ENCODE measurements around the gene LTB4R2.

LTB4R2 gene

DNA sequence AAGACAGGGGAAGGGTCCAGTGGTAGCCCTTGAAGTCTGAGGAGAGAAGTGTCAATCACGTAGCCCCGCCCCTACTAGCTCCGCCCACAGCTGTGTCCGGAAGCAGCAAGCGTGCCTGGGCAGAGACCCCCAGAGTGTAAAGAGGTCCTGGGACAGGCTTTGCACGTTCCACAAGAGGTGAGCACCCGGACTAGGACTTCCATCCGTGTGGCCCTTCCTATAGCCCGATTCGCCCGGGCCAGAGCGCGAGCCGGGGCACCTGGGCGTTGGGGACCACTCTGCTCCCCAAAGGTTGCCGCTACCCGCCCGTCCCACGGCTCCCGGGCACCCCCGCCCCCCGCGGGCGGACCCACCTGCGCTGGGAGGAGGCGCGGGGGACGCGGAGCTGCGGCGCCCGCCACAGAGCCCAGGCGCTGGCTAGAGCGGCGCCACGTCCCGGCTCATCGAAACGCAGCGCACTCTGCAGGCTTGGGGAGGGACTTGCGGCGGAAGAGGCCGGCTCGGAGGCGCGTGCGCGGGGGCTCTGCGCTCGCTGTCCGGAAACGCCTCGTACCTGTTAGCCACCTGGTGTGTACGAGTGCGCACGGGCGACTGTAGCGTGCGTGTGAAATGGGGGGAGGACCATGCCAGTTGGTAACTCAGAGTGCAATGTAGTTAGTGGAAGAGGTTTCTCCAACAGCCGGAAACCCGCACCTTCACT is 38.7 kb upstream of the LTB4R2 start, which contains the start of gene RABGGTA:
Gene RABGGTA, minus strand, starts transcription at position 464 of the 700 bp plus-strand sequence. CDS start 482 bp downstream, outside the sequence.
- ATAC-seq, result peak; percentile 99
- TF ChIP-seq, protein P1, sequence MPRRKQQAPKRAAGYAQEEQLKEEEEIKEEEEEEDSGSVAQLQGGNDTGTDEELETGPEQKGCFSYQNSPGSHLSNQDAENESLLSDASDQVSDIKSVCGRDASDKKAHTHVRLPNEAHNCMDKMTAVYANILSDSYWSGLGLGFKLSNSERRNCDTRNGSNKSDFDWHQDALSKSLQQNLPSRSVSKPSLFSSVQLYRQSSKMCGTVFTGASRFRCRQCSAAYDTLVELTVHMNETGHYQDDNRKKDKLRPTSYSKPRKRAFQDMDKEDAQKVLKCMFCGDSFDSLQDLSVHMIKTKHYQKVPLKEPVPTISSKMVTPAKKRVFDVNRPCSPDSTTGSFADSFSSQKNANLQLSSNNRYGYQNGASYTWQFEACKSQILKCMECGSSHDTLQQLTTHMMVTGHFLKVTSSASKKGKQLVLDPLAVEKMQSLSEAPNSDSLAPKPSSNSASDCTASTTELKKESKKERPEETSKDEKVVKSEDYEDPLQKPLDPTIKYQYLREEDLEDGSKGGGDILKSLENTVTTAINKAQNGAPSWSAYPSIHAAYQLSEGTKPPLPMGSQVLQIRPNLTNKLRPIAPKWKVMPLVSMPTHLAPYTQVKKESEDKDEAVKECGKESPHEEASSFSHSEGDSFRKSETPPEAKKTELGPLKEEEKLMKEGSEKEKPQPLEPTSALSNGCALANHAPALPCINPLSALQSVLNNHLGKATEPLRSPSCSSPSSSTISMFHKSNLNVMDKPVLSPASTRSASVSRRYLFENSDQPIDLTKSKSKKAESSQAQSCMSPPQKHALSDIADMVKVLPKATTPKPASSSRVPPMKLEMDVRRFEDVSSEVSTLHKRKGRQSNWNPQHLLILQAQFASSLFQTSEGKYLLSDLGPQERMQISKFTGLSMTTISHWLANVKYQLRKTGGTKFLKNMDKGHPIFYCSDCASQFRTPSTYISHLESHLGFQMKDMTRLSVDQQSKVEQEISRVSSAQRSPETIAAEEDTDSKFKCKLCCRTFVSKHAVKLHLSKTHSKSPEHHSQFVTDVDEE (CRISPR knock-in tag; IDR thresholded peaks at IDR 0.05), result 0 out of 2 replicates have a peak, but pooled peaks have one; percentile 3
- TF ChIP-seq, protein P2, sequence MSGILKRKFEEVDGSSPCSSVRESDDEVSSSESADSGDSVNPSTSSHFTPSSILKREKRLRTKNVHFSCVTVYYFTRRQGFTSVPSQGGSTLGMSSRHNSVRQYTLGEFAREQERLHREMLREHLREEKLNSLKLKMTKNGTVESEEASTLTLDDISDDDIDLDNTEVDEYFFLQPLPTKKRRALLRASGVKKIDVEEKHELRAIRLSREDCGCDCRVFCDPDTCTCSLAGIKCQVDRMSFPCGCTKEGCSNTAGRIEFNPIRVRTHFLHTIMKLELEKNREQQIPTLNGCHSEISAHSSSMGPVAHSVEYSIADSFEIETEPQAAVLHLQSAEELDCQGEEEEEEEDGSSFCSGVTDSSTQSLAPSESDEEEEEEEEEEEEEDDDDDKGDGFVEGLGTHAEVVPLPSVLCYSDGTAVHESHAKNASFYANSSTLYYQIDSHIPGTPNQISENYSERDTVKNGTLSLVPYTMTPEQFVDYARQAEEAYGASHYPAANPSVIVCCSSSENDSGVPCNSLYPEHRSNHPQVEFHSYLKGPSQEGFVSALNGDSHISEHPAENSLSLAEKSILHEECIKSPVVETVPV (CRISPR knock-in tag; IDR thresholded peaks at IDR 0.05), result no peak
- TF ChIP-seq ZFP3 (CRISPR knock-in tag; IDR thresholded peaks at IDR 0.05) (0 out of 2 replicates have a peak, but pooled peaks have one; percentile 34), ZC3H10 (CRISPR knock-in tag; IDR thresholded peaks at IDR 0.05) (no peak), ZNF70 (CRISPR knock-in tag; IDR thresholded peaks at IDR 0.05) (no peak)

DNA sequence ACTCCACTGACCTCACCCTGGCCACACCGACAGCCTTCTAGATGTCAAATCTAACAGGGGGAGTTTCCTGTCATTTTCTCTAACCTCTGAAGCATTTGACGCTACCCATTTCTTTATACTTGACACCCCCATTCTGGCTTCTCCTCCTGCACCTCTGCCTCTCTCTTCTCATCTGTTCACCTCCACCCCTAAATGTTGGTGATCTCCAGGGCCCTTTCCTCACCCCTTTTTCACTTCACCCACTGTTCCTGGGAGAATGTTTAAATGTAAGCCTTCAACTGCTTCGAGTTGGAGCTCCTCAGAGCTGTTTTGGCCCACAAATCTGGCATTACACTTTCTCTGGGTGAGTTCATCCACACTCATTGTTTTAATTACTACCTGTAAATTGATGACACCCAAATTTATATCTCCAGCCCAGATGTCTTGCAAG is 38.1 kb upstream of the LTB4R2 start:
- TF ChIP-seq ESRRG (CRISPR knock-in tag; IDR thresholded peaks at IDR 0.05) (no peak), PPARA (CRISPR knock-in tag; IDR thresholded peaks at IDR 0.05; ENCODE audit: borderline replicate concordance) (no peak), ZC3H10 (CRISPR knock-in tag; IDR thresholded peaks at IDR 0.05) (no peak), TCF4 (CRISPR knock-in tag; IDR thresholded peaks at IDR 0.05; ENCODE audit: borderline replicate concordance) (no peak)
- TF ChIP-seq, protein P3, sequence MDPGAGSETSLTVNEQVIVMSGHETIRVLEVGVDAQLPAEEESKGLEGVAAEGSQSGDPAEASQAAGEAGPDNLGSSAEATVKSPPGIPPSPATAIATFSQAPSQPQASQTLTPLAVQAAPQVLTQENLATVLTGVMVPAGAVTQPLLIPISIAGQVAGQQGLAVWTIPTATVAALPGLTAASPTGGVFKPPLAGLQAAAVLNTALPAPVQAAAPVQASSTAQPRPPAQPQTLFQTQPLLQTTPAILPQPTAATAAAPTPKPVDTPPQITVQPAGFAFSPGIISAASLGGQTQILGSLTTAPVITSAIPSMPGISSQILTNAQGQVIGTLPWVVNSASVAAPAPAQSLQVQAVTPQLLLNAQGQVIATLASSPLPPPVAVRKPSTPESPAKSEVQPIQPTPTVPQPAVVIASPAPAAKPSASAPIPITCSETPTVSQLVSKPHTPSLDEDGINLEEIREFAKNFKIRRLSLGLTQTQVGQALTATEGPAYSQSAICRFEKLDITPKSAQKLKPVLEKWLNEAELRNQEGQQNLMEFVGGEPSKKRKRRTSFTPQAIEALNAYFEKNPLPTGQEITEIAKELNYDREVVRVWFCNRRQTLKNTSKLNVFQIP (CRISPR knock-in tag; IDR thresholded peaks at IDR 0.05; ENCODE audit: borderline replicate concordance, low read depth), result no peak
- TF ChIP-seq, protein P1 (CRISPR knock-in tag; IDR thresholded peaks at IDR 0.05), result no peak
- TF ChIP-seq, protein P4, sequence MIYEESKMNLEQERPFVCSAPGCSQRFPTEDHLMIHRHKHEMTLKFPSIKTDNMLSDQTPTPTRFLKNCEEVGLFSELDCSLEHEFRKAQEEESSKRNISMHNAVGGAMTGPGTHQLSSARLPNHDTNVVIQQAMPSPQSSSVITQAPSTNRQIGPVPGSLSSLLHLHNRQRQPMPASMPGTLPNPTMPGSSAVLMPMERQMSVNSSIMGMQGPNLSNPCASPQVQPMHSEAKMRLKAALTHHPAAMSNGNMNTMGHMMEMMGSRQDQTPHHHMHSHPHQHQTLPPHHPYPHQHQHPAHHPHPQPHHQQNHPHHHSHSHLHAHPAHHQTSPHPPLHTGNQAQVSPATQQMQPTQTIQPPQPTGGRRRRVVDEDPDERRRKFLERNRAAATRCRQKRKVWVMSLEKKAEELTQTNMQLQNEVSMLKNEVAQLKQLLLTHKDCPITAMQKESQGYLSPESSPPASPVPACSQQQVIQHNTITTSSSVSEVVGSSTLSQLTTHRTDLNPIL (CRISPR knock-in tag; IDR thresholded peaks at IDR 0.05; ENCODE audit: low read depth), result no peak
- TF ChIP-seq, protein P2 (CRISPR knock-in tag; IDR thresholded peaks at IDR 0.05), result no peak

DNA sequence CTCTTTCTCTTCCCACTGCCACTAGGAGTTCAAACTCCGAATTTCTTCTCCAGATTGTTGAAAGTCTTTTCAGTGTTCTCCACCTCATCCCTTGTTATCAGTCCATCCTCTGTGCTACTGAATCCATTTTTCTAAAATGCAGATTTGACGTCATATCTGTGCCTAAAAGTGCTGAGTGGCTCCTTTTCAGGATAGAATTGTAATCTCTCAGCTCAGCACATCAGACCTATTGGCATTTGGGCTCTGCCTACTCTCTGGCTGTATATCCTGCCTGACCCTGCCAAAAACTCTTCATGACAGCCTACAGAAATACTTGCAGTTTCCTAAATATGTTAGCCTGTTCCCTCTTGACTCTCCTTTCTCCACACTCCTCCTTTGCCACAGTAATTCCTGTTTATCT is 37.5 kb upstream of the LTB4R2 start:
- no peak for ATAC-seq
- TF ChIP-seq, protein P3 (CRISPR knock-in tag; IDR thresholded peaks at IDR 0.05; ENCODE audit: borderline replicate concordance, low read depth), result no peak
- TF ChIP-seq ARNTL (CRISPR knock-in tag; IDR thresholded peaks at IDR 0.05; ENCODE audit: borderline replicate concordance, low read depth), result no peak
- TF ChIP-seq, protein P4 (CRISPR knock-in tag; IDR thresholded peaks at IDR 0.05; ENCODE audit: low read depth), result no peak
- TF ChIP-seq, protein P2 (CRISPR knock-in tag; IDR thresholded peaks at IDR 0.05), result no peak
- TF ChIP-seq GLIS3 (CRISPR knock-in tag; IDR thresholded peaks at IDR 0.05), result no peak
- no peak for TF ChIP-seq ZFP3 (CRISPR knock-in tag; IDR thresholded peaks at IDR 0.05)
- no peak for TF ChIP-seq ZNF8 (CRISPR knock-in tag; IDR thresholded peaks at IDR 0.05)
- TF ChIP-seq CSDC2 (CRISPR knock-in tag; IDR thresholded peaks at IDR 0.05), result no peak
- no peak for TF ChIP-seq OSR1 (CRISPR knock-in tag; IDR thresholded peaks at IDR 0.05)

More for the DNA sequence above, 38.1 kb upstream of the LTB4R2 start:
- no peak for ATAC-seq
